Tibial nerve (tissue), 4 donors: ENCODE measurements around the gene DUSP7. TPM values are rescaled to one million over a fixed set of nuclear protein-coding genes. Genes with fewer than 3 reads are reported as not detected.

ENCODE experiments used
- DNase-seq, 2 donors: peaks; one replicate each; pipeline ENCODE4 v3.0.0-alpha.2; 2019; ENCODE audit warnings: low spot score in 2 of 2
- H3K27ac ChIP-seq, 4 donors: fragments of 200-600 bp; sonication (generic) in 3 of 4; one replicate each; pipeline ENCODE4 v1.5.1; 2017 to 2019; ENCODE audit warnings: mild to moderate bottlenecking in 1 of 4
- H3K27me3 ChIP-seq, 2 donors: fragments of 200-600 bp; sonication (generic) in 1 of 2; one replicate each; pipeline versions ENCODE4 v1.5.1 to v1.6.0; 2017 to 2019
- H3K36me3 ChIP-seq, 3 donors: fragments of 200-600 bp; sonication (generic); one replicate each; pipeline ENCODE4 v1.5.1; 2018 to 2019
- H3K4me1 ChIP-seq, 4 donors: fragments of 200-600 bp; sonication (generic) in 3 of 4; one replicate each; pipeline ENCODE4 v1.5.1; 2017 to 2019
- H3K4me3 ChIP-seq, 4 donors: fragments of 200-600 bp; sonication (generic) in 3 of 4; one replicate each; pipeline ENCODE4 v1.5.1; 2017 to 2019; ENCODE audit warnings: mild to moderate bottlenecking in 1 of 4, moderate library complexity in 1 of 4
- H3K9me3 ChIP-seq, 4 donors: fragments of 200-600 bp; sonication (generic) in 3 of 4; one replicate each; pipeline ENCODE4 v1.5.1; 2017 to 2019
- CTCF ChIP-seq, 5 experiments: fragments of 200-600 bp in 3 of 5; fragments of 450-650 bp in 2 of 5; sonication (generic) in 3 of 5; IDR thresholded peaks; one replicate each; pipeline ENCODE4 v1.5.1; 2016 to 2019; ENCODE audit warnings: antibody characterized with exemption in 5 of 5, mild to moderate bottlenecking in 3 of 5, moderate library complexity in 2 of 5
- EP300 ChIP-seq, 2 donors: sonication (generic); formaldehyde crosslinking; IDR thresholded peaks; one replicate each; pipeline ENCODE4 v1.6.1; 2017; ENCODE audit warnings: antibody characterized with exemption in 2 of 2, mild to moderate bottlenecking in 1 of 2
- POLR2A ChIP-seq, 2 donors: fragments of 450-650 bp; IDR thresholded peaks; one replicate each; pipeline ENCODE4 v1.6.1; 2017; ENCODE audit warnings: antibody characterized with exemption in 2 of 2, mild to moderate bottlenecking in 2 of 2, moderate library complexity in 2 of 2
- WGBS, 2 donors: methylation state at CpG; one replicate each; pipeline ENCODE4 v1.1.5; 2018; 5-methylcytosine and 5-hydroxymethylcytosine counted together
- total RNA-seq, 4 donors: library from RNA; depleted of rRNA; stranded (reverse); fragments of >200 nt; gene quantifications; one replicate each; pipeline ENCODE4 v1.1.0, GENCODE V29; 2016

The DUSP7 gene
- 10 to 100 TPM in 3 of 4 donors, 1 to 10 TPM in 1; 8.1 to 15.0 (median 11.5) TPM for total RNA-seq

GRCh38 chr3:52056521-52056967 lies at the start of gene DUSP7:
DUSP7 (minus strand) TSS chr3:52056571; CDS start chr3:52056366, 205 bp downstream.
- Histone ChIP-seq H3K27me3 (no peaks in the 10 kb centered on the region), H3K9me3 (no peaks in the 10 kb centered on the region), H3K4me1 (peaks cover 0 to 50% (median 39%) of the 10 kb centered on the region in 4 donors), H3K27ac (peak within 1 kb of the TSS; percentile 88 to 99 (median 94)), H3K36me3 (peaks cover 0 to 20% (median 0%) of the 10 kb centered on the region in 3 donors), H3K4me3 (peak within 1 kb of the TSS; percentile 47 to 97 (median 82))
- DNase-seq, result peak; percentile 38 to 58
- TF ChIP-seq POLR2A (IDR thresholded peaks at IDR 0.05), result no peak
- TF ChIP-seq CTCF (IDR thresholded peaks at IDR 0.05), result no peak
- no peak for TF ChIP-seq EP300 (IDR thresholded peaks at IDR 0.05)
- 0% methylated on average over 13 to 19 of the region's 51 CpGs for WGBS, 2 donors

- DNase-seq, result no peak
- Histone ChIP-seq H3K4me1 (peaks cover 0 to 19% (median 0%) of the 10 kb centered on the region in 4 donors), H3K36me3 (no peaks in the 10 kb centered on the region), H3K9me3 (peaks cover 0 to 12% (median 0%) of the 10 kb centered on the region in 4 donors), H3K27me3 (no peaks in the 10 kb centered on the region), H3K27ac (no peak overlapping the region), H3K4me3 (no peak overlapping the region)
- TF ChIP-seq EP300 (IDR thresholded peaks at IDR 0.05) (no peak), CTCF (IDR thresholded peaks at IDR 0.05) (no peak), POLR2A (IDR thresholded peaks at IDR 0.05) (no peak)
- WGBS, 2 donors, result 86 to 89% methylated on average over 10 of the region's 10 CpGs
These were observed 48.6 kb upstream of the DUSP7 start for GRCh38 chr3:52104684-52105640.

- TF ChIP-seq EP300 (IDR thresholded peaks at IDR 0.05), result no peak
- TF ChIP-seq POLR2A (IDR thresholded peaks at IDR 0.05), result no peak
- TF ChIP-seq CTCF (IDR thresholded peaks at IDR 0.05), result no peak
- H3K4me1 ChIP-seq, result no peaks in the 10 kb centered on the region
- peaks cover 0 to 12% (median 0%) of the 10 kb centered on the region in 4 donors for H3K9me3 ChIP-seq
- no peak overlapping the region for H3K4me3 ChIP-seq
- no peak overlapping the region for H3K27ac ChIP-seq
- no peak for DNase-seq
- no peaks in the 10 kb centered on the region for H3K27me3 ChIP-seq
- WGBS, 2 donors, result 96 to 97% methylated on average over 4 of the region's 4 CpGs
- H3K36me3 ChIP-seq, result no peaks in the 10 kb centered on the region
These were observed 46.6 kb upstream of the DUSP7 start for GRCh38 chr3:52102934-52103333.

GRCh38 chr3:52099001-52099401 lies 42.6 kb upstream of the DUSP7 start:
- DNase-seq, result no peak
- 79 to 87% methylated on average over 3 of the region's 3 CpGs for WGBS, 2 donors
- Histone ChIP-seq H3K9me3 (peaks cover 0 to 12% (median 0%) of the 10 kb centered on the region in 4 donors), H3K27ac (no peak overlapping the region), H3K36me3 (peaks cover 0 to 6% (median 0%) of the 10 kb centered on the region in 3 donors), H3K27me3 (no peaks in the 10 kb centered on the region), H3K4me3 (no peak overlapping the region), H3K4me1 (no peaks in the 10 kb centered on the region)
- no peak for TF ChIP-seq POLR2A (IDR thresholded peaks at IDR 0.05)
- no peak for TF ChIP-seq EP300 (IDR thresholded peaks at IDR 0.05)
- TF ChIP-seq CTCF (IDR thresholded peaks at IDR 0.05), result no peak
